Endothelial cell (in vitro differentiated cells): ENCODE measurements around the gene EXOSC10. TPM values are rescaled to one million over a fixed set of nuclear protein-coding genes. Genes with fewer than 3 reads are reported as not detected.
"Not testable (repeated sequence)": the region's sequence is repeated elsewhere in the genome, so short reads cannot be mapped to it uniquely, and the experiment has no call there.

Source experiments
- DNase-seq: peaks from one replicate; pipeline ENCODE4 v3.0.0; 2021; ENCODE audit warnings: low spot score
- H3K27ac Mint-ChIP-seq: one replicate; pipeline ENCODE4 v1.8.0; 2021; ENCODE audit warnings: mixed read lengths, inconsistent platforms; ENCODE audit not compliant: unreplicated experiment
- H3K27me3 Mint-ChIP-seq: one replicate; pipeline ENCODE4 v1.8.0; 2021; ENCODE audit warnings: mild to moderate bottlenecking, moderate library complexity, mixed read lengths, inconsistent platforms; ENCODE audit not compliant: unreplicated experiment
- H3K36me3 Mint-ChIP-seq: one replicate; pipeline ENCODE4 v1.8.0; 2021; ENCODE audit warnings: mild to moderate bottlenecking, low read depth, mixed read lengths, inconsistent platforms; ENCODE audit not compliant: unreplicated experiment
- H3K4me1 Mint-ChIP-seq: one replicate; pipeline ENCODE4 v1.8.0; 2021; ENCODE audit warnings: mild to moderate bottlenecking, mixed read lengths, inconsistent platforms; ENCODE audit not compliant: unreplicated experiment
- H3K4me3 Mint-ChIP-seq: one replicate; pipeline ENCODE4 v1.8.0; 2021; ENCODE audit warnings: mild to moderate bottlenecking, mixed read lengths, inconsistent platforms; ENCODE audit not compliant: unreplicated experiment
- H3K9me3 Mint-ChIP-seq: one replicate; pipeline ENCODE4 v1.8.0; 2021; ENCODE audit warnings: mixed read lengths, inconsistent platforms; ENCODE audit not compliant: unreplicated experiment
- total RNA-seq: library from RNA; stranded (reverse); fragmentation: NEBNext Ultra II Directional; extraction: Animal tissue kit (Norgen Biotek cat#: 25700); gene quantifications from one replicate; pipeline ENCODE4 v1.2.1, GENCODE V29; 2021; ENCODE audit not compliant: unreplicated experiment
- TF ChIP-seq, protein P1 (sequence below): fragments of 200-600 bp; sonication (generic); IDR thresholded peaks from one replicate; pipeline ENCODE4 v1.5.0; 2021; ENCODE audit warnings: antibody characterized with exemption; ENCODE audit not compliant: unreplicated experiment

EXOSC10 gene
- total RNA-seq, 1 donor from 2014 or later = 80.6 TPM

DNA sequence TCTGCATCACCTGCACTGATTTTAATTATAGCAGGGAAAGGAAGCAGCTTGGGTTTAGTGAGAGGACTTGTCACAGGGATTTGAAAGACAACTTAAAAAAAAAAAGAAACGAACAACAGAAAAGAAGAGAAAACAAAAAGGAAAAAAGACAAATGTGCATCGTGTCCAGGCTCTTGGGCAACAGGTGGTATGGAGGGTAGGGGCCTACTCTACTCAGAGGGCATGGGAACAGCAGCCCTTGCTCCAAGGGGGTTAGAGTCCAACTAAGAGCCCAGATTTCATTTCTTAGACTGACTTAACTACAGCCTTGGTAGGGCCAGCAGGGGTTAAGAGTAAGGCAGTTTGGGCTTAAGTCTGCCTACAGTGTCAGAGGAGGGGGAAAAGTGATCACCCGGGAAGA lies 15.3 kb upstream of the EXOSC10 start:
- Mint-ChIP-seq H3K4me3 (no peak overlapping the region), H3K4me1 (no peaks in the 10 kb centered on the region), H3K27me3 (no peaks in the 10 kb centered on the region), H3K36me3 (peaks cover 37% of the 10 kb centered on the region), H3K27ac (no peak overlapping the region), H3K9me3 (no peaks in the 10 kb centered on the region)
- TF ChIP-seq, protein P1, sequence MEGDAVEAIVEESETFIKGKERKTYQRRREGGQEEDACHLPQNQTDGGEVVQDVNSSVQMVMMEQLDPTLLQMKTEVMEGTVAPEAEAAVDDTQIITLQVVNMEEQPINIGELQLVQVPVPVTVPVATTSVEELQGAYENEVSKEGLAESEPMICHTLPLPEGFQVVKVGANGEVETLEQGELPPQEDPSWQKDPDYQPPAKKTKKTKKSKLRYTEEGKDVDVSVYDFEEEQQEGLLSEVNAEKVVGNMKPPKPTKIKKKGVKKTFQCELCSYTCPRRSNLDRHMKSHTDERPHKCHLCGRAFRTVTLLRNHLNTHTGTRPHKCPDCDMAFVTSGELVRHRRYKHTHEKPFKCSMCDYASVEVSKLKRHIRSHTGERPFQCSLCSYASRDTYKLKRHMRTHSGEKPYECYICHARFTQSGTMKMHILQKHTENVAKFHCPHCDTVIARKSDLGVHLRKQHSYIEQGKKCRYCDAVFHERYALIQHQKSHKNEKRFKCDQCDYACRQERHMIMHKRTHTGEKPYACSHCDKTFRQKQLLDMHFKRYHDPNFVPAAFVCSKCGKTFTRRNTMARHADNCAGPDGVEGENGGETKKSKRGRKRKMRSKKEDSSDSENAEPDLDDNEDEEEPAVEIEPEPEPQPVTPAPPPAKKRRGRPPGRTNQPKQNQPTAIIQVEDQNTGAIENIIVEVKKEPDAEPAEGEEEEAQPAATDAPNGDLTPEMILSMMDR = no peak
- no peak for DNase-seq

GRCh38 chr1:11109047-11109760 lies 9.5 kb upstream of the EXOSC10 start:
- peaks cover 2% of the 10 kb centered on the region for H3K27me3 Mint-ChIP-seq
- H3K36me3 Mint-ChIP-seq = peaks cover 59% of the 10 kb centered on the region
- no peak overlapping the region for H3K4me3 Mint-ChIP-seq
- DNase-seq = no peak
- no peak overlapping the region for H3K27ac Mint-ChIP-seq
- no peaks in the 10 kb centered on the region for H3K4me1 Mint-ChIP-seq
- TF ChIP-seq, protein P1 = no peak
- no peaks in the 10 kb centered on the region for H3K9me3 Mint-ChIP-seq

- H3K4me3 Mint-ChIP-seq = no peak overlapping the region
- no peaks in the 10 kb centered on the region for H3K4me1 Mint-ChIP-seq
- TF ChIP-seq, protein P1 = no peak
- H3K36me3 Mint-ChIP-seq = peaks cover 46% of the 10 kb centered on the region
- H3K27me3 Mint-ChIP-seq = peaks cover 2% of the 10 kb centered on the region
- no peak overlapping the region for H3K27ac Mint-ChIP-seq
- H3K9me3 Mint-ChIP-seq = no peaks in the 10 kb centered on the region
- DNase-seq = no peak
These were observed 7.9 kb upstream of the EXOSC10 start for GRCh38 chr1:11107599-11107998.

GRCh38 chr1:11105586-11105985 lies 5.9 kb upstream of the EXOSC10 start:
- no peak for DNase-seq
- no peaks in the 10 kb centered on the region for H3K9me3 Mint-ChIP-seq
- TF ChIP-seq, protein P1 = no peak
- no peak overlapping the region for H3K27ac Mint-ChIP-seq
- H3K4me3 Mint-ChIP-seq = no peak overlapping the region
- H3K4me1 Mint-ChIP-seq = peaks cover 5% of the 10 kb centered on the region
- H3K27me3 Mint-ChIP-seq = peaks cover 5% of the 10 kb centered on the region
- H3K36me3 Mint-ChIP-seq = peaks cover 37% of the 10 kb centered on the region

DNA sequence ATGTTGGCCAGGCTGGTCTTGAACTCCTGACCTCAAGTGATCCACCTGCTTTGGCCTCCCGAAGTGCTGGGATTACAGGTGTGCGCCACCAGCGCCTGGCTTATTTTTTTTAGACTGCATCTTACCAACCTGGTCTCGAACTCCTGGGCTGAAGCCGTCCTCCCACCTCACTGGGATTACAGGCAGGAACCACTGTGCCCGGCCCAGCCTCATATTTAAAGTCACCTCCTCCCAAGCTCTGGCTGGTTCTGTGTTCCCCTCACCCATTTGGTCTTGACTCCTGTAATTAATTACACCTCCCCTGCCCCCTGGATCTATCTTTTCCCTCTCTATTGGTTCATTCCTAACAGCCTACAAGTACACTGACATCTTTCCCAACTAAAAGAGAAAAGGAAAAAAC lies 1.7 kb upstream of the EXOSC10 start:
- Mint-ChIP-seq H3K27me3 (peaks cover 5% of the 10 kb centered on the region), H3K4me1 (peaks cover 15% of the 10 kb centered on the region), H3K9me3 (no peaks in the 10 kb centered on the region), H3K27ac (peak overlapping the region; percentile 53), H3K36me3 (peaks cover 16% of the 10 kb centered on the region), H3K4me3 (no peak overlapping the region)
- TF ChIP-seq, protein P1 = no peak
- DNase-seq = no peak

DNA sequence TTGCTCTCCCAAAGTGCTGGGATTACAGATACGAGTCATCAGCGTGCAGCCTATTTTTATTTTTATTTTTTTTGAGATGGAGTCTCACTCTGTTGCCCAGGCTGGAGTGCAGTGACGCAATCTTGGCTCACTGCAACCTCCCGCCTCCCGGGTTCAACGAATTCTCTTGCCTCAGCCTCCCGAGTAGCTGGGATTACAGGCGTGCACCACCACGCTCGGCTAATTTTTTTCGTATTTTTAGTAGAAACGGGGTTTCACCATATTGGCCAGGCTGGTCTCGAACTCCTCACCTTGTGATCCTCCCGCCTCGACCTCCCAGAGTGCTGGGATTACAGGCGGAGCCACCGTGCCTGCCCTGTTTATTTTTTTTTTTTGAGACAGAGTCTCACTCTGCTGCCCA lies 1.1 kb upstream of the EXOSC10 start:
- not testable (repeated sequence) for H3K4me3 Mint-ChIP-seq, DNase-seq, H3K27me3 Mint-ChIP-seq, H3K9me3 Mint-ChIP-seq, H3K27ac Mint-ChIP-seq
- Mint-ChIP-seq H3K36me3 (peaks cover 12% of the 10 kb centered on the region), H3K4me1 (peaks cover 15% of the 10 kb centered on the region)
